SK-N-SH (cell line): Measurements from ENCODE around the gene ANKRD9. TPM values are rescaled to one million over a fixed set of nuclear protein-coding genes. Genes with fewer than 3 reads are reported as not detected.

Experiments
- CTCF ChIA-PET: fragments of 300-600, 350-600 bp; formaldehyde crosslinking; extraction: SDS; loops from one replicate; lab custom pipeline; 2021; lab: Yijun Ruan, JAX
- POLR2A ChIA-PET: fragments of 350-600 bp; sonication (Branson Sonifier 250); formaldehyde crosslinking; extraction: SDS; loops from one replicate; lab custom pipeline; 2020; ENCODE audit warnings: antibody characterized with exemption, inconsistent platforms; lab: Yijun Ruan, JAX
- DNase-seq: peaks from one replicate; pipeline ENCODE4 v3.0.0; 2012
- H2AFZ ChIP-seq: fragments of 200-600 bp; sonication (generic); 2 replicates; pipeline ENCODE4 v1.8.1; 2016; ENCODE audit warnings: antibody characterized with exemption, mild to moderate bottlenecking, low read depth
- H3F3A ChIP-seq: fragments of 200-600 bp; sonication (generic); replicated peaks from 2 replicates; pipeline ENCODE3; 2016; ENCODE audit warnings: antibody characterized with exemption, mild to moderate bottlenecking; ENCODE audit not compliant: insufficient read depth
- H3K27ac ChIP-seq, 2 experiments: fragments of 200-500 bp in 1 of 2; fragments of 200-600 bp in 1 of 2; sonication (Bioruptor generic) in 1 of 2; sonication (generic), shearing (Covaris generic) in 1 of 2; 2 replicates each; pipeline versions ENCODE4 v1.5.1 to v1.6.1; 2014 to 2016; ENCODE audit warnings: low read depth in 2 of 2, inconsistent platforms in 1 of 2, low read length in 1 of 2, mild to moderate bottlenecking in 1 of 2, mixed read lengths in 1 of 2
- H3K27me3 ChIP-seq: fragments of 200-600 bp; sonication (generic), shearing (Covaris generic); 2 replicates; pipeline ENCODE4 v1.6.1; 2016; ENCODE audit warnings: mixed run types; ENCODE audit not compliant: insufficient read depth
- H3K36me3 ChIP-seq, 2 experiments: fragments of 200-500 bp in 1 of 2; fragments of 200-600 bp in 1 of 2; sonication (Bioruptor generic) in 1 of 2; sonication (generic) in 1 of 2; replicated peaks in 1 of 2; 2 replicates each; pipeline versions ENCODE3 to v1.5.1; 2014 to 2016; ENCODE audit warnings: low read length in 1 of 2, mild to moderate bottlenecking in 1 of 2; ENCODE audit not compliant: insufficient read depth in 2 of 2, control insufficient read depth in 1 of 2
- H3K4me1 ChIP-seq, 2 experiments: fragments of 200-500 bp in 1 of 2; fragments of 200-600 bp in 1 of 2; sonication (Bioruptor generic) in 1 of 2; sonication (generic), shearing (Covaris generic) in 1 of 2; 2 replicates each; pipeline versions ENCODE4 v1.5.1 to v1.6.1; 2014 to 2016; ENCODE audit warnings: low read depth in 1 of 2, low read length in 1 of 2, mixed run types in 1 of 2; ENCODE audit not compliant: insufficient read depth in 2 of 2, control insufficient read depth in 1 of 2
- H3K4me2 ChIP-seq: fragments of 200-600 bp; sonication (generic), shearing (Covaris generic); 2 replicates; pipeline ENCODE4 v1.6.1; 2017; ENCODE audit warnings: mixed run types
- H3K4me3 ChIP-seq, 2 experiments: fragments of 200-500 bp in 1 of 2; fragments of 200-600 bp in 1 of 2; sonication (Bioruptor generic) in 1 of 2; sonication (generic), shearing (Covaris generic) in 1 of 2; 2 replicates each; pipeline versions ENCODE4 v1.5.1 to v1.8.1; 2014 to 2016; ENCODE audit warnings: low read depth in 2 of 2, inconsistent platforms in 1 of 2, low read length in 1 of 2, mild to moderate bottlenecking in 1 of 2, mixed read lengths in 1 of 2, moderate library complexity in 1 of 2
- H3K79me2 ChIP-seq: fragments of 200-600 bp; sonication (generic); 2 replicates; pipeline ENCODE4 v1.8.1; 2017; ENCODE audit warnings: mild to moderate bottlenecking; ENCODE audit not compliant: insufficient read depth
- H3K9ac ChIP-seq: fragments of 200-600 bp; sonication (generic); 2 replicates; pipeline ENCODE4 v1.6.1; 2017; ENCODE audit warnings: mixed run types
- H3K9me2 ChIP-seq: fragments of 200-600 bp; sonication (generic); 2 replicates; pipeline ENCODE4 v1.6.1; 2017; ENCODE audit warnings: mixed run types
- H3K9me3 ChIP-seq: fragments of 200-600 bp; sonication (generic); 2 replicates; pipeline ENCODE4 v1.6.1; 2017; ENCODE audit warnings: mixed run types, mild to moderate bottlenecking, moderate library complexity
- H4K20me1 ChIP-seq: fragments of 200-600 bp; sonication (generic); 2 replicates; pipeline ENCODE4 v1.6.1; 2017; ENCODE audit warnings: mild to moderate bottlenecking, mixed run types; ENCODE audit not compliant: insufficient read depth
- EP300 ChIP-seq, 2 experiments: IDR thresholded peaks; 2 replicates each; pipeline versions ENCODE4 v1.4.0 to v1.6.1; 2012; ENCODE audit warnings: borderline replicate concordance in 1 of 2, low read depth in 1 of 2, low read length in 1 of 2
- EZH2phosphoT487 ChIP-seq: fragments of 200-600 bp; sonication (generic); IDR thresholded peaks from 2 replicates; pipeline ENCODE4 v1.6.1; 2017; ENCODE audit warnings: low read depth, mixed run types, mild to moderate bottlenecking, antibody characterized with exemption, moderate library complexity, borderline replicate concordance
- FOSL2 ChIP-seq: IDR thresholded peaks from 2 replicates; pipeline ENCODE4 v1.4.0; 2012; ENCODE audit warnings: low read depth, mild to moderate bottlenecking, moderate library complexity, borderline replicate concordance
- JUND ChIP-seq: IDR thresholded peaks from 2 replicates; pipeline ENCODE4 v1.4.0; 2012
- NFIC ChIP-seq: IDR thresholded peaks from 2 replicates; pipeline ENCODE4 v1.4.0; 2012; ENCODE audit warnings: borderline replicate concordance
- RXRA ChIP-seq: IDR thresholded peaks from 2 replicates; pipeline ENCODE4 v1.4.0; 2012; ENCODE audit warnings: low read depth, mild to moderate bottlenecking, borderline replicate concordance
- SMC3 ChIP-seq: IDR thresholded peaks from 2 replicates; pipeline ENCODE4 v1.6.1; 2012; ENCODE audit warnings: low read depth, low read length, improper control_type of control experiment
- TAF1 ChIP-seq: IDR thresholded peaks from 2 replicates; pipeline ENCODE4 v1.6.1; 2012; ENCODE audit warnings: low read depth, mild to moderate bottlenecking, low read length, moderate library complexity, borderline replicate concordance
- TCF12 ChIP-seq: IDR thresholded peaks from 2 replicates; pipeline ENCODE4 v1.4.0; 2012
- YY1 ChIP-seq: IDR thresholded peaks from 2 replicates; pipeline ENCODE4 v1.4.0; 2012; ENCODE audit warnings: low read depth, mild to moderate bottlenecking
- WGBS: methylation state at CpG from one replicate; pipeline ENCODE4 v1.1.6; 2017; ENCODE audit warnings: low lambda C conversion rate; 5-methylcytosine and 5-hydroxymethylcytosine counted together
- polyA plus RNA-seq, 3 experiments: library from polyadenylated mRNA; depleted of rRNA; stranded (reverse); fragments of >200 nt; gene quantifications; 2 replicates each; pipeline ENCODE4 v1.2.3, GENCODE V29; 2012
- TF ChIP-seq, protein P1 (sequence below): IDR thresholded peaks from 2 replicates; pipeline ENCODE4 v1.4.0; 2012; ENCODE audit warnings: low read depth, borderline replicate concordance
- TF ChIP-seq, protein P2 (sequence below): fragments of 150-350 bp; IDR thresholded peaks from 2 replicates; pipeline ENCODE4 v1.6.1; 2016; ENCODE audit warnings: mild to moderate bottlenecking, low read depth, low read length
- TF ChIP-seq, protein P3 (sequence below): IDR thresholded peaks from 2 replicates; pipeline ENCODE4 v1.4.0; 2012; ENCODE audit warnings: low read depth, borderline replicate concordance
- TF ChIP-seq, protein P4 (sequence below): IDR thresholded peaks from 2 replicates; pipeline ENCODE4 v1.6.1; 2012; ENCODE audit warnings: mild to moderate bottlenecking, low read depth, low read length, moderate library complexity
- TF ChIP-seq, protein P5 (sequence below): fragments of 150-350 bp; IDR thresholded peaks from 2 replicates; pipeline ENCODE4 v1.6.1; 2017; ENCODE audit warnings: antibody characterized with exemption, low read length, low read depth, borderline replicate concordance

The ANKRD9 gene
- polyA plus RNA-seq, 1 of the 3 experiments (the other 2 are of a cell fraction), result 21.3 TPM

DNA sequence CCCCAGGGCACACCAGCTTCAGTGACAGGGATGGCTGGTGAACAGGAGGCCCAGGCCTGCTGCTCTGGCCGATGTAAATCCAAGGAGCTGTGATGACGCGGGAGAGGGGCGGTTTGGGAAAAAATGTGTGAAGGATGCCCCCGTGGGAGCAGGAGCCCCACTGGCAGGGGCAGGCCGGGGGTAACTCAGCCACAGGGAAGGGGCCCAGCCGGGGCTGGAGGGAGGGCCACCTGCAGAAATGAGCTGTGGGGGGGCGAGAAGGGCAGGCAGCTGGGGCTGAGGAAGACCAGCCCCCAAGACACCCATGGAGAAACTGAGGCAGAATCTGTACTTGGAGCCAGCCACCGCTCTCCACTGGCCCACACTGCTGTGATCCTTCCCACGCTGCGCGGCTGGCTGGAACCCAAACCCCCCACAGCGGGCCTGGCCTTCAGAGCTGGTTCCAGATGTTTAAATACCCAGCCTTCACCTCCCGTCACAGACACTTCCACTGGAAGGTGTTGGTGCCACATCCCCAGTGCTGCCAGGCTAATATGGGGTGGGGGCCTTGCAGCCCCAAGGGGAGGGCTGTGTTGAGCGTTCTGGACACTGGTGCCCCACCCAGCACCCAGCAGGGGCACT, 28.5 kb upstream of the ANKRD9 start:
- Histone ChIP-seq H3K9ac (no peak overlapping the region), H3F3A (no peaks in the 10 kb centered on the region), H3K27ac (no peak overlapping the region), H2AFZ (no peak overlapping the region), H3K4me1 (peaks cover 14 to 22% of the 10 kb centered on the region in 2 experiments; a peak in 2 of 4 replicates), H3K4me3 (no peak overlapping the region), H3K9me2 (no peaks in the 10 kb centered on the region), H3K4me2 (no peak overlapping the region), H3K79me2 (no peaks in the 10 kb centered on the region), H4K20me1 (no peaks in the 10 kb centered on the region), H3K36me3 (no peaks in the 10 kb centered on the region), H3K27me3 (no peaks in the 10 kb centered on the region), H3K9me3 (no peaks in the 10 kb centered on the region)
- WGBS, result 84% methylated on average over 13 of the region's 15 CpGs
- DNase-seq, result peak; percentile 39
- POLR2A ChIA-PET, result no interaction called here
- CTCF ChIA-PET, result interaction anchor here (1.4 kb wide), 1 partner anchor 16 kb away, joined by 3 read pairs; no protein-coding TSS in a partner anchor
- TF ChIP-seq, protein P1, sequence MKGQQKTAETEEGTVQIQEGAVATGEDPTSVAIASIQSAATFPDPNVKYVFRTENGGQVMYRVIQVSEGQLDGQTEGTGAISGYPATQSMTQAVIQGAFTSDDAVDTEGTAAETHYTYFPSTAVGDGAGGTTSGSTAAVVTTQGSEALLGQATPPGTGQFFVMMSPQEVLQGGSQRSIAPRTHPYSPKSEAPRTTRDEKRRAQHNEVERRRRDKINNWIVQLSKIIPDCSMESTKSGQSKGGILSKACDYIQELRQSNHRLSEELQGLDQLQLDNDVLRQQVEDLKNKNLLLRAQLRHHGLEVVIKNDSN, result no peak
- no peak for TF ChIP-seq TAF1
- TF ChIP-seq, protein P2, sequence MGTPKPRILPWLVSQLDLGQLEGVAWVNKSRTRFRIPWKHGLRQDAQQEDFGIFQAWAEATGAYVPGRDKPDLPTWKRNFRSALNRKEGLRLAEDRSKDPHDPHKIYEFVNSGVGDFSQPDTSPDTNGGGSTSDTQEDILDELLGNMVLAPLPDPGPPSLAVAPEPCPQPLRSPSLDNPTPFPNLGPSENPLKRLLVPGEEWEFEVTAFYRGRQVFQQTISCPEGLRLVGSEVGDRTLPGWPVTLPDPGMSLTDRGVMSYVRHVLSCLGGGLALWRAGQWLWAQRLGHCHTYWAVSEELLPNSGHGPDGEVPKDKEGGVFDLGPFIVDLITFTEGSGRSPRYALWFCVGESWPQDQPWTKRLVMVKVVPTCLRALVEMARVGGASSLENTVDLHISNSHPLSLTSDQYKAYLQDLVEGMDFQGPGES, result no peak
- TF ChIP-seq, protein P3, sequence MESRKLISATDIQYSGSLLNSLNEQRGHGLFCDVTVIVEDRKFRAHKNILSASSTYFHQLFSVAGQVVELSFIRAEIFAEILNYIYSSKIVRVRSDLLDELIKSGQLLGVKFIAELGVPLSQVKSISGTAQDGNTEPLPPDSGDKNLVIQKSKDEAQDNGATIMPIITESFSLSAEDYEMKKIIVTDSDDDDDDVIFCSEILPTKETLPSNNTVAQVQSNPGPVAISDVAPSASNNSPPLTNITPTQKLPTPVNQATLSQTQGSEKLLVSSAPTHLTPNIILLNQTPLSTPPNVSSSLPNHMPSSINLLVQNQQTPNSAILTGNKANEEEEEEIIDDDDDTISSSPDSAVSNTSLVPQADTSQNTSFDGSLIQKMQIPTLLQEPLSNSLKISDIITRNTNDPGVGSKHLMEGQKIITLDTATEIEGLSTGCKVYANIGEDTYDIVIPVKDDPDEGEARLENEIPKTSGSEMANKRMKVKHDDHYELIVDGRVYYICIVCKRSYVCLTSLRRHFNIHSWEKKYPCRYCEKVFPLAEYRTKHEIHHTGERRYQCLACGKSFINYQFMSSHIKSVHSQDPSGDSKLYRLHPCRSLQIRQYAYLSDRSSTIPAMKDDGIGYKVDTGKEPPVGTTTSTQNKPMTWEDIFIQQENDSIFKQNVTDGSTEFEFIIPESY, result no peak
- no peak for TF ChIP-seq FOSL2
- no peak for TF ChIP-seq JUND
- no peak for TF ChIP-seq NFIC
- TF ChIP-seq, protein P4, sequence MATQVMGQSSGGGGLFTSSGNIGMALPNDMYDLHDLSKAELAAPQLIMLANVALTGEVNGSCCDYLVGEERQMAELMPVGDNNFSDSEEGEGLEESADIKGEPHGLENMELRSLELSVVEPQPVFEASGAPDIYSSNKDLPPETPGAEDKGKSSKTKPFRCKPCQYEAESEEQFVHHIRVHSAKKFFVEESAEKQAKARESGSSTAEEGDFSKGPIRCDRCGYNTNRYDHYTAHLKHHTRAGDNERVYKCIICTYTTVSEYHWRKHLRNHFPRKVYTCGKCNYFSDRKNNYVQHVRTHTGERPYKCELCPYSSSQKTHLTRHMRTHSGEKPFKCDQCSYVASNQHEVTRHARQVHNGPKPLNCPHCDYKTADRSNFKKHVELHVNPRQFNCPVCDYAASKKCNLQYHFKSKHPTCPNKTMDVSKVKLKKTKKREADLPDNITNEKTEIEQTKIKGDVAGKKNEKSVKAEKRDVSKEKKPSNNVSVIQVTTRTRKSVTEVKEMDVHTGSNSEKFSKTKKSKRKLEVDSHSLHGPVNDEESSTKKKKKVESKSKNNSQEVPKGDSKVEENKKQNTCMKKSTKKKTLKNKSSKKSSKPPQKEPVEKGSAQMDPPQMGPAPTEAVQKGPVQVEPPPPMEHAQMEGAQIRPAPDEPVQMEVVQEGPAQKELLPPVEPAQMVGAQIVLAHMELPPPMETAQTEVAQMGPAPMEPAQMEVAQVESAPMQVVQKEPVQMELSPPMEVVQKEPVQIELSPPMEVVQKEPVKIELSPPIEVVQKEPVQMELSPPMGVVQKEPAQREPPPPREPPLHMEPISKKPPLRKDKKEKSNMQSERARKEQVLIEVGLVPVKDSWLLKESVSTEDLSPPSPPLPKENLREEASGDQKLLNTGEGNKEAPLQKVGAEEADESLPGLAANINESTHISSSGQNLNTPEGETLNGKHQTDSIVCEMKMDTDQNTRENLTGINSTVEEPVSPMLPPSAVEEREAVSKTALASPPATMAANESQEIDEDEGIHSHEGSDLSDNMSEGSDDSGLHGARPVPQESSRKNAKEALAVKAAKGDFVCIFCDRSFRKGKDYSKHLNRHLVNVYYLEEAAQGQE, result no peak
- no peak for TF ChIP-seq TCF12
- no peak for TF ChIP-seq RXRA
- no peak for TF ChIP-seq EZH2phosphoT487
- TF ChIP-seq YY1, result no peak
- TF ChIP-seq EP300 (IDR thresholded peaks at IDR 0.05; ENCODE audit: borderline replicate concordance in 1 of 2, low read depth in 1 of 2, low read length in 1 of 2), result no peak
- TF ChIP-seq, protein P5, sequence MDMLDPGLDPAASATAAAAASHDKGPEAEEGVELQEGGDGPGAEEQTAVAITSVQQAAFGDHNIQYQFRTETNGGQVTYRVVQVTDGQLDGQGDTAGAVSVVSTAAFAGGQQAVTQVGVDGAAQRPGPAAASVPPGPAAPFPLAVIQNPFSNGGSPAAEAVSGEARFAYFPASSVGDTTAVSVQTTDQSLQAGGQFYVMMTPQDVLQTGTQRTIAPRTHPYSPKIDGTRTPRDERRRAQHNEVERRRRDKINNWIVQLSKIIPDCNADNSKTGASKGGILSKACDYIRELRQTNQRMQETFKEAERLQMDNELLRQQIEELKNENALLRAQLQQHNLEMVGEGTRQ, result no peak
- TF ChIP-seq SMC3, result no peak
